Activated CD4-positive, alpha-beta T cell treated with anti-CD3 and anti-CD28 coated beads, Interleukin-2, amount 10 ng/mL, durations not matched to agents 7 days and 5 days (primary cell): Measurements from ENCODE around the gene INF2. TPM values are rescaled to one million over a fixed set of nuclear protein-coding genes. Genes with fewer than 3 reads are reported as not detected.

Source experiments
- CTCF ChIA-PET: fragments of 350-600 bp; sonication (Branson Sonifier 250); formaldehyde crosslinking; loops from one replicate; lab custom pipeline; 2021; ENCODE audit warnings: antibody characterized with exemption; lab: Charles Lee
- POLR2A ChIA-PET: fragments of 350-600 bp; sonication (Branson Sonifier 250); formaldehyde crosslinking; loops from one replicate; lab custom pipeline; 2021; ENCODE audit warnings: antibody characterized with exemption; lab: Charles Lee
- DNase-seq: peaks from one replicate; pipeline ENCODE4 v3.0.0-alpha.2; 2020
- H3K27ac Mint-ChIP-seq: one replicate; pipeline ENCODE4 v1.8.0; 2021; ENCODE audit warnings: mild to moderate bottlenecking, moderate library complexity, mixed read lengths
- H3K27me3 Mint-ChIP-seq: one replicate; pipeline ENCODE4 v1.8.0; 2021; ENCODE audit warnings: mixed read lengths
- H3K36me3 Mint-ChIP-seq: one replicate; pipeline ENCODE4 v1.8.0; 2021; ENCODE audit warnings: low read depth, mixed read lengths
- H3K4me1 Mint-ChIP-seq: one replicate; pipeline ENCODE4 v1.8.0; 2021; ENCODE audit warnings: mixed read lengths
- H3K4me3 Mint-ChIP-seq: one replicate; pipeline ENCODE4 v1.8.0; 2021; ENCODE audit warnings: mild to moderate bottlenecking, moderate library complexity, mixed read lengths
- H3K9me3 Mint-ChIP-seq: one replicate; pipeline ENCODE4 v1.8.0; 2021; ENCODE audit warnings: mixed read lengths
- total RNA-seq, 2 experiments: library from RNA; stranded (reverse); gene quantifications; one replicate each; pipeline ENCODE4 v1.2.3, GENCODE V29; 2021

INF2 gene
- total RNA-seq: 100 to 1,000 TPM; 163 to 171 TPM

GRCh38 chr14:104689109-104689880 lies at the start of gene INF2:
Gene INF2, plus strand, starts transcription at chr14:104689618. Its CDS starts 11,748 bp downstream, at chr14:104701366.
- peaks cover 60% of the 10 kb centered on the region for H3K4me1 Mint-ChIP-seq

GRCh38 chr14:104639885-104640548 lies 49.4 kb upstream of the INF2 start:
- peaks cover 9% of the 10 kb centered on the region for H3K4me1 Mint-ChIP-seq
- CTCF ChIA-PET: interaction anchor here (0.6 to 1.4 kb wide), 2 partner anchors 50 to 503 kb away, joined by 3 to 4 read pairs; no protein-coding TSS in a partner anchor
- POLR2A ChIA-PET: no interaction called here
- H3K36me3 Mint-ChIP-seq: no peaks in the 10 kb centered on the region
- DNase-seq: peak; percentile 57
- peaks cover 2% of the 10 kb centered on the region for H3K9me3 Mint-ChIP-seq
- H3K4me3 Mint-ChIP-seq: no peak overlapping the region
- H3K27me3 Mint-ChIP-seq: peaks cover 2% of the 10 kb centered on the region
- H3K27ac Mint-ChIP-seq: no peak overlapping the region

More at GRCh38 chr14:104689109-104689880, at the start of gene INF2:
- peak within 1 kb of the TSS; percentile 66 for H3K27ac Mint-ChIP-seq
- peak within 1 kb of the TSS; percentile 78 for H3K4me3 Mint-ChIP-seq
- ChIA-PET CTCF (interaction anchor here (1.2 kb wide), 1 partner anchor 15 kb away, joined by 3 read pairs; no protein-coding TSS in a partner anchor), POLR2A (no interaction called here)
- peak; percentile 50 for DNase-seq
- H3K9me3 Mint-ChIP-seq: no peaks in the 10 kb centered on the region
- H3K36me3 Mint-ChIP-seq: peaks cover 11% of the 10 kb centered on the region
- peaks cover 8% of the 10 kb centered on the region for H3K27me3 Mint-ChIP-seq

GRCh38 chr14:104640681-104641080 lies 48.7 kb upstream of the INF2 start:
- no peak overlapping the region for H3K27ac Mint-ChIP-seq
- no peak overlapping the region for H3K4me3 Mint-ChIP-seq
- POLR2A ChIA-PET: no interaction called here
- H3K27me3 Mint-ChIP-seq: peaks cover 5% of the 10 kb centered on the region
- no peak for DNase-seq
- H3K4me1 Mint-ChIP-seq: peaks cover 9% of the 10 kb centered on the region
- CTCF ChIA-PET: interaction anchor here (0.6 to 1.4 kb wide), 2 partner anchors 50 to 504 kb away, joined by 3 to 4 read pairs; no protein-coding TSS in a partner anchor
- peaks cover 5% of the 10 kb centered on the region for H3K9me3 Mint-ChIP-seq
- no peaks in the 10 kb centered on the region for H3K36me3 Mint-ChIP-seq

GRCh38 chr14:104641753-104642539 lies 47.5 kb upstream of the INF2 start:
- Mint-ChIP-seq H3K27ac (peak overlapping the region; percentile 41), H3K4me3 (no peak overlapping the region), H3K9me3 (peaks cover 5% of the 10 kb centered on the region), H3K4me1 (peaks cover 9% of the 10 kb centered on the region), H3K27me3 (peaks cover 5% of the 10 kb centered on the region), H3K36me3 (no peaks in the 10 kb centered on the region)
- ChIA-PET POLR2A (interaction anchor here (0.5 to 0.6 kb wide), 2 partner anchors 155 to 296 kb away, joined by 3 to 6 read pairs; no protein-coding TSS in a partner anchor), CTCF (interaction anchor here (1.2 kb wide), 1 partner anchor 35 kb away, joined by 4 read pairs; no protein-coding TSS in a partner anchor)
- DNase-seq: no peak

- no peak overlapping the region for H3K4me3 Mint-ChIP-seq
- H3K4me1 Mint-ChIP-seq: peaks cover 9% of the 10 kb centered on the region
- H3K9me3 Mint-ChIP-seq: peaks cover 5% of the 10 kb centered on the region
- ChIA-PET CTCF (interaction anchor here (1.2 kb wide), 1 partner anchor 35 kb away, joined by 4 read pairs; no protein-coding TSS in a partner anchor), POLR2A (no interaction called here)
- H3K27me3 Mint-ChIP-seq: peaks cover 5% of the 10 kb centered on the region
- H3K36me3 Mint-ChIP-seq: no peaks in the 10 kb centered on the region
- no peak overlapping the region for H3K27ac Mint-ChIP-seq
- no peak for DNase-seq
Measured at GRCh38 chr14:104642540-104642868, 46.9 kb upstream of the INF2 start.

GRCh38 chr14:104643306-104643705 lies 46.1 kb upstream of the INF2 start:
- Mint-ChIP-seq H3K4me3 (no peak overlapping the region), H3K9me3 (peaks cover 5% of the 10 kb centered on the region), H3K4me1 (peaks cover 9% of the 10 kb centered on the region), H3K36me3 (no peaks in the 10 kb centered on the region), H3K27ac (no peak overlapping the region), H3K27me3 (peaks cover 5% of the 10 kb centered on the region)
- DNase-seq: no peak
- POLR2A ChIA-PET: no interaction called here
- CTCF ChIA-PET: interaction anchor here (0.6 kb wide), 1 partner anchor 763 kb away, joined by 3 read pairs; no protein-coding TSS in a partner anchor

- peaks cover 9% of the 10 kb centered on the region for H3K4me1 Mint-ChIP-seq
- no peak for DNase-seq
- peaks cover 5% of the 10 kb centered on the region for H3K9me3 Mint-ChIP-seq
- H3K27me3 Mint-ChIP-seq: peaks cover 8% of the 10 kb centered on the region
- no peak overlapping the region for H3K4me3 Mint-ChIP-seq
- H3K36me3 Mint-ChIP-seq: no peaks in the 10 kb centered on the region
- no peak overlapping the region for H3K27ac Mint-ChIP-seq
- POLR2A ChIA-PET: interaction anchor here (0.6 kb wide), 1 partner anchor 363 kb away, joined by 3 read pairs; no protein-coding TSS in a partner anchor
- CTCF ChIA-PET: no interaction called here
Measured at GRCh38 chr14:104644091-104644635, 45.3 kb upstream of the INF2 start.

GRCh38 chr14:104644656-104645378 lies 44.6 kb upstream of the INF2 start:
- Mint-ChIP-seq H3K4me1 (peaks cover 9% of the 10 kb centered on the region), H3K4me3 (no peak overlapping the region), H3K27ac (no peak overlapping the region), H3K36me3 (no peaks in the 10 kb centered on the region), H3K9me3 (peaks cover 5% of the 10 kb centered on the region), H3K27me3 (peaks cover 13% of the 10 kb centered on the region)
- CTCF ChIA-PET: no interaction called here
- POLR2A ChIA-PET: interaction anchor here (0.6 kb wide), 1 partner anchor 362 kb away, joined by 3 read pairs; no protein-coding TSS in a partner anchor
- DNase-seq: no peak

GRCh38 chr14:104647467-104648043 lies 41.9 kb upstream of the INF2 start:
- Mint-ChIP-seq H3K4me1 (no peaks in the 10 kb centered on the region), H3K9me3 (peaks cover 10% of the 10 kb centered on the region), H3K4me3 (no peak overlapping the region), H3K36me3 (no peaks in the 10 kb centered on the region), H3K27me3 (peaks cover 15% of the 10 kb centered on the region), H3K27ac (no peak overlapping the region)
- CTCF ChIA-PET: no interaction called here
- no peak for DNase-seq
- POLR2A ChIA-PET: interaction anchor here (0.6 kb wide), 1 partner anchor 507 kb away, joined by 3 read pairs; no protein-coding TSS in a partner anchor

GRCh38 chr14:104650057-104650980 lies 39.1 kb upstream of the INF2 start:
- no peaks in the 10 kb centered on the region for H3K4me1 Mint-ChIP-seq
- DNase-seq: peak; percentile 60
- no peak overlapping the region for H3K27ac Mint-ChIP-seq
- H3K9me3 Mint-ChIP-seq: peaks cover 15% of the 10 kb centered on the region
- ChIA-PET CTCF (no interaction called here), POLR2A (no interaction called here)
- no peak overlapping the region for H3K4me3 Mint-ChIP-seq
- H3K36me3 Mint-ChIP-seq: peaks cover 3% of the 10 kb centered on the region
- peaks cover 10% of the 10 kb centered on the region for H3K27me3 Mint-ChIP-seq
